Caco-2 (cell line): ENCODE data around the gene LURAP1L. TPM values are rescaled to one million over a fixed set of nuclear protein-coding genes. Genes with fewer than 3 reads are reported as not detected.

Source experiments
- BruUV-seq: library from RNA; stranded (reverse); fragments of 400-500 nt; replicated peaks from 2 replicates; lab custom pipeline; 2021; lab: Mats Ljungman, UMichigan
- CTCF ChIA-PET: fragments of 300-600 bp; sonication (Branson Sonifier 250); formaldehyde crosslinking; loops from one replicate; lab custom pipeline; 2022; ENCODE audit warnings: antibody characterized with exemption; lab: Charles Lee
- POLR2A ChIA-PET: fragments of 300-600 bp; sonication (Branson Sonifier 250); formaldehyde crosslinking; loops from one replicate; lab custom pipeline; 2022; ENCODE audit warnings: antibody characterized with exemption; lab: Charles Lee
- DNase-seq, 2 experiments: peaks; one replicate each; pipeline versions ENCODE4 v3.0.0 to v3.0.0-alpha.2; 2020 to 2022
- H3K27me3 ChIP-seq: replicated peaks from 2 replicates; pipeline ENCODE4 v1.6.0; 2011; ENCODE audit warnings: low read length; ENCODE audit not compliant: control insufficient read depth, insufficient read depth
- H3K36me3 ChIP-seq: 2 replicates; pipeline ENCODE4 v1.5.1; 2011; ENCODE audit warnings: low read length; ENCODE audit not compliant: control insufficient read depth, insufficient read depth
- H3K4me1 ChIP-seq: fragments of 250-450 bp; sonication (Bioruptor Pico); 2 replicates; pipeline ENCODE4 v1.5.1; 2020; ENCODE audit warnings: mild to moderate bottlenecking
- H3K4me3 ChIP-seq: 2 replicates; pipeline ENCODE4 v1.5.1; 2011; ENCODE audit warnings: low read depth, mild to moderate bottlenecking, control low read depth, low read length
- H3K9me3 ChIP-seq: fragments of 250-450 bp; sonication (Bioruptor Pico); 2 replicates; pipeline ENCODE4 v1.5.1; 2020; ENCODE audit warnings: mild to moderate bottlenecking, moderate library complexity
- H3K27ac Mint-ChIP-seq: one replicate; pipeline ENCODE4 v1.8.0; 2022; ENCODE audit warnings: mixed read lengths; ENCODE audit not compliant: unreplicated experiment
- H3K27me3 Mint-ChIP-seq: one replicate; pipeline ENCODE4 v1.8.0; 2022; ENCODE audit warnings: mixed read lengths; ENCODE audit not compliant: insufficient read depth, unreplicated experiment
- H3K36me3 Mint-ChIP-seq: one replicate; pipeline ENCODE4 v1.8.0; 2022; ENCODE audit warnings: mild to moderate bottlenecking, mixed read lengths; ENCODE audit not compliant: insufficient read depth, unreplicated experiment
- H3K4me1 Mint-ChIP-seq: one replicate; pipeline ENCODE4 v1.8.0; 2022; ENCODE audit warnings: low read depth, mixed read lengths; ENCODE audit not compliant: unreplicated experiment
- H3K4me3 Mint-ChIP-seq: one replicate; pipeline ENCODE4 v1.8.0; 2022; ENCODE audit warnings: mild to moderate bottlenecking, moderate library complexity, mixed read lengths; ENCODE audit not compliant: unreplicated experiment
- H3K9me3 Mint-ChIP-seq: one replicate; pipeline ENCODE4 v1.8.0; 2022; ENCODE audit warnings: mixed read lengths; ENCODE audit not compliant: unreplicated experiment
- intact Hi-C: fragments of 100-400 bp; cut with micrococcal nuclease; formaldehyde crosslinking; loops from one replicate; pipeline ENCODE4 v1.10.0; 2022; ENCODE audit not compliant: unreplicated experiment
- total RNA-seq: library from RNA; stranded (reverse); gene quantifications from 2 replicates; pipeline ENCODE4 v1.2.3, GENCODE V29; 2022
- TF ChIP-seq, protein P1 (sequence below), 2 experiments: fragments of 200-600 bp in 1 of 2; IDR thresholded peaks; 1 replicate in 1 of 2; 2 replicates in 1 of 2; pipeline versions ENCODE4 v1.5.1 to v1.8.0; 2011 to 2022; ENCODE audit warnings: antibody characterized with exemption in 1 of 2, control low read depth in 1 of 2, inconsistent platforms in 1 of 2, low read depth in 1 of 2, low read length in 1 of 2, mild to moderate bottlenecking in 1 of 2, moderate library complexity in 1 of 2; ENCODE audit not compliant: insufficient read depth in 1 of 2, severe bottlenecking in 1 of 2, unreplicated experiment in 1 of 2

Gene LURAP1L
- total RNA-seq, 1 experiment from 2014 or later: not detected

DNA sequence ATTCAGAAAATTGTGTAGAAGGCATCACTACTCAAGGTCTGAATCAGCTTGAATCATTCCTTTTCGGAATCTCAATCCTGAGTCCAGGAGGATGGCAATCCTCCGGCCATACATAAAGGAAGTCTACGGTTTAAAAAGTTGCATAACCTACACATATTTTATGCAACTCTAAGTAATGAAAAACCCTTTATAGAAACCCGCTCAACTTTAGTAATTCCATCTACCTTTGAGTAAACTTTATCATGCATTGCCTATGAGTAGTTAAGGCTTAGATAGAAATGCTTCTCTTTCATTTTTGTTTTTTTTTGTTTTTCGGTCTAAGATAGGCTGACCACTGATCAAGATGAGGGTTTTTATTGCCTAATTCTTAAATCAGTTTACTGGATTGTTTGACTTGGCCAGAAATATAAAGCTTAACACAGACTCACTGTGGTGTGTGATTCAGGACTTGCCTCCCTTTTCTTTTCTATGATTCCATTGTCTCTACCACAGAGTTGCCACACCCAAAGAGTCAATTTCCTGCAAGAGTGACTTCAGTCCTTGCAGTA is 85.0 kb downstream of the LURAP1L start:
- ChIA-PET CTCF (no interaction called here), POLR2A (no interaction called here)
- no peaks in the 10 kb centered on the region for H3K4me1 Mint-ChIP-seq
- Histone ChIP-seq H3K9me3 (no peaks in the 10 kb centered on the region), H3K4me3 (no peak overlapping the region), H3K36me3 (no peaks in the 10 kb centered on the region), H3K4me1 (no peaks in the 10 kb centered on the region), H3K27me3 (no peaks in the 10 kb centered on the region)
- intact Hi-C loops: no loop called here
- TF ChIP-seq, protein P1, sequence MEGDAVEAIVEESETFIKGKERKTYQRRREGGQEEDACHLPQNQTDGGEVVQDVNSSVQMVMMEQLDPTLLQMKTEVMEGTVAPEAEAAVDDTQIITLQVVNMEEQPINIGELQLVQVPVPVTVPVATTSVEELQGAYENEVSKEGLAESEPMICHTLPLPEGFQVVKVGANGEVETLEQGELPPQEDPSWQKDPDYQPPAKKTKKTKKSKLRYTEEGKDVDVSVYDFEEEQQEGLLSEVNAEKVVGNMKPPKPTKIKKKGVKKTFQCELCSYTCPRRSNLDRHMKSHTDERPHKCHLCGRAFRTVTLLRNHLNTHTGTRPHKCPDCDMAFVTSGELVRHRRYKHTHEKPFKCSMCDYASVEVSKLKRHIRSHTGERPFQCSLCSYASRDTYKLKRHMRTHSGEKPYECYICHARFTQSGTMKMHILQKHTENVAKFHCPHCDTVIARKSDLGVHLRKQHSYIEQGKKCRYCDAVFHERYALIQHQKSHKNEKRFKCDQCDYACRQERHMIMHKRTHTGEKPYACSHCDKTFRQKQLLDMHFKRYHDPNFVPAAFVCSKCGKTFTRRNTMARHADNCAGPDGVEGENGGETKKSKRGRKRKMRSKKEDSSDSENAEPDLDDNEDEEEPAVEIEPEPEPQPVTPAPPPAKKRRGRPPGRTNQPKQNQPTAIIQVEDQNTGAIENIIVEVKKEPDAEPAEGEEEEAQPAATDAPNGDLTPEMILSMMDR (IDR thresholded peaks at IDR 0.05; ENCODE audit: insufficient read depth in 1 of 2, low read depth in 1 of 2, low read length in 1 of 2, severe bottlenecking in 1 of 2, unreplicated experiment in 1 of 2): no peak
- no peak overlapping the region for H3K27ac Mint-ChIP-seq
- no peaks in the 10 kb centered on the region for H3K27me3 Mint-ChIP-seq
- H3K4me3 Mint-ChIP-seq: no peak overlapping the region
- H3K36me3 Mint-ChIP-seq: no peaks in the 10 kb centered on the region
- no peaks in the 10 kb centered on the region for H3K9me3 Mint-ChIP-seq
- no peak for DNase-seq
- BruUV-seq: no TSS peak

DNA sequence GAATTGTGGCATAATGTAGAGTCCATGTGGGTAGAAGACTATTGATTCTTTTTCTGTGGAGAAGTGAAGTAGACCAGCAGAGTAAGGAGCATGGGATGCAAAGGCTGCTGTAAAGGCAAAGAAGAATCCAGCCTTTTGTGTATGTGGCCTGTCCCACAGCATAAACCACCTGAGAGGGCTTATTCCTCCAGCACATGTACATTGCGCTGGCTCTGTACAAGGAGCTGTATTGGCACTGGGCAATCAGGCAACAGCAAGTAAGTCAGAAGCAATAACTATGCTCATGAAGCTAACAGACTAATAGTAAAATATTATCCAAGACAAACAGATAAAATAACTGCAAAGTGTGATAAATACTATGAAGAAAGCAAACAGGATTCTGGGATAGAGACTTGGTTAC is 86.2 kb downstream of the LURAP1L start:
- H3K4me1 Mint-ChIP-seq: no peaks in the 10 kb centered on the region
- H3K4me1 ChIP-seq: no peaks in the 10 kb centered on the region
- no peaks in the 10 kb centered on the region for H3K9me3 ChIP-seq
- POLR2A ChIA-PET: no interaction called here
- CTCF ChIA-PET: no interaction called here
- intact Hi-C loops: no loop called here
- BruUV-seq: no TSS peak
- no peak overlapping the region for H3K27ac Mint-ChIP-seq
- H3K27me3 Mint-ChIP-seq: no peaks in the 10 kb centered on the region
- no peak overlapping the region for H3K4me3 ChIP-seq
- no peaks in the 10 kb centered on the region for H3K36me3 ChIP-seq
- no peak overlapping the region for H3K4me3 Mint-ChIP-seq
- no peaks in the 10 kb centered on the region for H3K9me3 Mint-ChIP-seq
- no peaks in the 10 kb centered on the region for H3K27me3 ChIP-seq
- TF ChIP-seq, protein P1 (IDR thresholded peaks at IDR 0.05; ENCODE audit: insufficient read depth in 1 of 2, low read depth in 1 of 2, low read length in 1 of 2, severe bottlenecking in 1 of 2, unreplicated experiment in 1 of 2): no peak
- H3K36me3 Mint-ChIP-seq: no peaks in the 10 kb centered on the region
- no peak for DNase-seq

DNA sequence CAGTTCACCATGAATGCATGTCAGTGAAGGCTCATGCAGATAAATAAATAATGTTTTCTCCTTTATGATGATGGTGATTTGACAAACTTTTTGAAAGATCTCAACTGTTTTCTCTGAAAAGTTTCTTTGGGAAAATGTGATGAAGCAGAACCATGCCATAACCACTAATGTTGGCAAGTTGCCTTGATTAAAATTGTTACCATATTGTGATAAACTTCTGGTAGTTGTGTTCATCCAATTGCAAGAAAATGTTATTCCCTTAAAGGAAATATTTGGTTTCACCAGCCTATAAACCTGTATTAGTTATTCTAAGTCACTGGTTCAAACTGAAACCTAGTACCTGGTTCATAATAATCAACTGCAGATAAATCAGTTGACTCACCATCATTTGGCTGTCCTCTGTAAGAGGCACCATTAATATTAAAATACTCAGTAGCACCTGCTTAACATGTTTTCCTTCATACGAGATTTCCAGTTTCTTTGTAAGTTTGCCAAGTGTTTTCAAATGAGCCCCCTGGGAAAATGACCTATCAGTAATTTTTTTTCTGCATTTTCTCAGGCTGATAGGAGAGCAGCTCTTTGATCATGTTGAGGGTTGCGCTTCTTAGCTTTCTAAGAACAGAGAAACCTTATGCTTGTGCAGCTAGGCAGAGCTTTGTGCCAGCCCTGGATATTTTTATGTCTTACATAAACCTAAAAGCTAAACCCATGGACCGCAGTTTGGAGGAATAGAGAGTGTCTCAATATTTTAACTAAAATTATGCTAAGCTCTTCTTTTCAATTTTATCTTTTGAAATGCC is 88.0 kb downstream of the LURAP1L start:
- no TSS peak for BruUV-seq
- no peaks in the 10 kb centered on the region for H3K27me3 Mint-ChIP-seq
- Histone ChIP-seq H3K36me3 (no peaks in the 10 kb centered on the region), H3K4me3 (no peak overlapping the region), H3K9me3 (no peaks in the 10 kb centered on the region), H3K27me3 (no peaks in the 10 kb centered on the region), H3K4me1 (no peaks in the 10 kb centered on the region)
- no peak for DNase-seq
- H3K9me3 Mint-ChIP-seq: no peaks in the 10 kb centered on the region
- H3K36me3 Mint-ChIP-seq: no peaks in the 10 kb centered on the region
- CTCF ChIA-PET: no interaction called here
- H3K4me1 Mint-ChIP-seq: no peaks in the 10 kb centered on the region
- TF ChIP-seq, protein P1 (IDR thresholded peaks at IDR 0.05; ENCODE audit: insufficient read depth in 1 of 2, low read depth in 1 of 2, low read length in 1 of 2, severe bottlenecking in 1 of 2, unreplicated experiment in 1 of 2): no peak
- no peak overlapping the region for H3K27ac Mint-ChIP-seq
- H3K4me3 Mint-ChIP-seq: no peak overlapping the region
- POLR2A ChIA-PET: no interaction called here
- intact Hi-C loops: no loop called here
